ENCODE measurements around the gene ARHGAP24. TPM values are rescaled to one million over a fixed set of nuclear protein-coding genes. Genes with fewer than 3 reads are reported as not detected.

Gene ARHGAP24
- total and polyA plus RNA-seq, 8 donors, result 22.0 to 35.0 (median 25.8) TPM

DNA sequence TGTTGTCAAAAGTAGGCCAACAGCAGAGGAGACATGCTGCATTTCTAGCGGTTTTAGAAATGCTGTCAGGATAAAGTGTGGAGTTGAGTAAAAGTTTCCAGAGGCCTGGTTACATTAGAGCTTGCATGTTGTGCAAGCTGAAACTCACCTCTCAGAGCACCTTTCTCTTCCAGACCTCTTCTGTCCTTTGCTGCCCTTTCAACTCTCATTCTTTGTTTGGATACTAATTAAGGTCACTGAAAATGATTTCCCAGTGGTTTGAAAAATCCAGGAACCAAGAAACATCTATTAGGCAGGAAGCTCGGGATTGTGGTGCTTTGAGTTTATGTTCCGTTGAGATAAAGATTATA lies 458.3 kb downstream of the ARHGAP24 start:
- ATAC-seq, result peak; percentile 42
- no peaks in the 10 kb centered on the region for H3K36me3 ChIP-seq

DNA sequence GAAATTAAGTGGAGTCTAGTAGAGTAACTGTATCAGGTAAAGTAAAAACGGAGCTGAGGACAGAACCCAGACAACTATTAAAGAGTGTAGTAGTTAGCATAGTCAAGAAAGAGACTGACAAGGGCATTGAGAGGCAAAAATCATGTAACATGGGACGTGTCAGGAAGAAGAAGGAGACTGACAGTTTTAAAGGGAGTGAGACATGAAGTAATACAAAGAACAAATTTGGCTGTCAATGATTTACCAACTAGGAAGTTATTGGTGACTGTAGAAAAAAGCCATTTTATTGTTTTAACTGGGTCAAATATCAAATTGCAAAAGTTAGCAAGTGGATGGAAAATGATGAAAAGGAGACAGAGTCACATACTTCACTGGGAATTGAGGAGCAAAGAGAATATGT lies 462.6 kb downstream of the ARHGAP24 start:
- TF ChIP-seq CTCF (IDR thresholded peaks at IDR 0.05), result no peak
- no peak for DNase-seq
- Histone ChIP-seq H3K36me3 (no peaks in the 10 kb centered on the region), H3K27me3 (no peaks in the 10 kb centered on the region), H3K4me1 (no peaks in the 10 kb centered on the region), H3K27ac (no peak overlapping the region), H3K9me3 (no peaks in the 10 kb centered on the region), H3K4me3 (no peak overlapping the region)
- intact Hi-C loops (cut with DNase I), result no loop called here
- no peak for ATAC-seq

More for the DNA sequence above, 458.3 kb downstream of the ARHGAP24 start:
- intact Hi-C loops (cut with DNase I), result no loop called here
- no peak for TF ChIP-seq CTCF (IDR thresholded peaks at IDR 0.05)
- H3K4me1 ChIP-seq, result peaks cover 0 to 18% of the 10 kb centered on the region in 2 donors
- no peaks in the 10 kb centered on the region for H3K9me3 ChIP-seq
- peak in 1 of 4 donors; percentile 20 for DNase-seq
- no peaks in the 10 kb centered on the region for H3K27me3 ChIP-seq
- peak overlapping the region; percentile 17 to 53 for H3K27ac ChIP-seq
- H3K4me3 ChIP-seq, result peak overlapping the region in 1 of 2 donors; percentile 8

DNA sequence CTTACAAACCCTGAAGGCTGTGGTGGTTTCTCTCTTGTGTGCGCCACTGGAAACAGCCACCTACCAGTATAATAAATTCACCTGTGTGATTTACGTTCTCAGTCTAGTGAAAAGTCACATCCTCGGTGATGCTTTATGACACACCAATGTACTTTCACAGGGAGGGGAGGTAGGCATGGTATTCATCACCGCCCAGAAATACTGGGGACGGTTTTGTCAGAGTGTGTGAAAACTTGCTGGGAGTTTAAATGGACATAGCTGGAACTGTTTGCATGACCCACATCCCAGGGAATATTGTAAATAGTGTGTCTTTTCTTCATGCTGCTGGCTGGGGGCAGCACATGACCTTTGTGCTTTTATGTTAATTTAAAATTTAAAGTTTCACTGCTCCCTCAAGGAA lies 463.1 kb downstream of the ARHGAP24 start:
- Histone ChIP-seq H3K36me3 (no peaks in the 10 kb centered on the region), H3K27me3 (no peaks in the 10 kb centered on the region), H3K9me3 (no peaks in the 10 kb centered on the region), H3K4me1 (no peaks in the 10 kb centered on the region), H3K27ac (no peak overlapping the region), H3K4me3 (no peak overlapping the region)
- ATAC-seq (no peak), DNase-seq (no peak)
- intact Hi-C loops (cut with DNase I), result no loop called here
- TF ChIP-seq CTCF (IDR thresholded peaks at IDR 0.05), result no peak

GRCh38 chr4:85938902-85939301 lies 464.0 kb downstream of the ARHGAP24 start:
- Histone ChIP-seq H3K36me3 (peaks cover 0 to 4% of the 10 kb centered on the region in 2 donors), H3K27me3 (no peaks in the 10 kb centered on the region), H3K27ac (no peak overlapping the region), H3K4me1 (no peaks in the 10 kb centered on the region), H3K9me3 (no peaks in the 10 kb centered on the region), H3K4me3 (no peak overlapping the region)
- DNase-seq (no peak), ATAC-seq (no peak)
- intact Hi-C loops (cut with DNase I), result no loop called here
- no peak for TF ChIP-seq CTCF (IDR thresholded peaks at IDR 0.05)

DNA sequence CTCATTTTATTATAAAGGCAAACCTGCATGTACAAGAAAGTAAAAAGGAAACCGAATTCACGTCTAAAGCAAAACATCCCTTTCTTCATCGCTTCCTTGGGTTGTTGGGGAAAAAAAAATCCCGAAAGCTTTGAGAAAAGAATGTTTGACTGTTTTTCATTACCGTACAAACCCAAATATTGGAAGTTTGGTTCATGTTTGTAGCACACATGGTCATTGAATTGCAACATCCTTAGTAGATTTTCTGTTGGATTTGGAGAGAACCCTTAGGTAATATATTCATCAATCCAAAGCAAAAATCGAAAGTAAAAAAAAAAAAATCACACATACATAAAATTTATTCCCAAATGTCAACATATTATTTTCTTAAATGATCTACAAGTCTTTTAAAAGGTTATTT lies 464.6 kb downstream of the ARHGAP24 start:
- H3K4me3 ChIP-seq, result no peak overlapping the region
- ATAC-seq (no peak), DNase-seq (no peak)
- H3K27ac ChIP-seq, result no peak overlapping the region
- no peaks in the 10 kb centered on the region for H3K27me3 ChIP-seq
- intact Hi-C loops (cut with DNase I), result no loop called here
- no peaks in the 10 kb centered on the region for H3K9me3 ChIP-seq
- no peaks in the 10 kb centered on the region for H3K4me1 ChIP-seq
- TF ChIP-seq CTCF (IDR thresholded peaks at IDR 0.05), result no peak
- peaks cover 0 to 4% of the 10 kb centered on the region in 2 donors for H3K36me3 ChIP-seq
